Measurements from ENCODE around the gene XRCC3.

XRCC3 gene

GRCh38 chr14:103714063-103714724 lies 1.1 kb downstream of the XRCC3 start:
- DNase-seq (ENCODE audit: extremely low spot score), result no peak
- ChIA-PET CTCF (no interaction called here), POLR2A (interaction anchor here (0.7 to 3.0 kb wide), 5 partner anchors 8 to 14 kb away, joined by 3 to 12 read pairs (median 10); no protein-coding TSS in a partner anchor)
- TF ChIP-seq FOXA1 (IDR thresholded peaks at IDR 0.05) (no peak), SP1 (IDR thresholded peaks at IDR 0.05) (no peak), ZNF384 (IDR thresholded peaks at IDR 0.05) (no peak)

GRCh38 chr14:103713304-103714062 lies 1.8 kb downstream of the XRCC3 start:
- ChIA-PET POLR2A (interaction anchor here (0.7 to 1.3 kb wide), 3 partner anchors 9 to 13 kb away, joined by 3 to 10 read pairs (median 4); no protein-coding TSS in a partner anchor), CTCF (no interaction called here)
- no peak for DNase-seq (ENCODE audit: extremely low spot score)
- no peak for TF ChIP-seq FOXA1 (IDR thresholded peaks at IDR 0.05)
- no peak for TF ChIP-seq BHLHE40 (IDR thresholded peaks at IDR 0.05; ENCODE audit: borderline replicate concordance)
- TF ChIP-seq SUZ12 (IDR thresholded peaks at IDR 0.05), result no peak
- no peak for TF ChIP-seq ELF4 (IDR thresholded peaks at IDR 0.05)
- no peak for TF ChIP-seq L3MBTL2 (conservative IDR thresholded peaks at IDR 0.05)
- no peak for TF ChIP-seq PKNOX1 (IDR thresholded peaks at IDR 0.05)
- no peak for TF ChIP-seq NFRKB (IDR thresholded peaks at IDR 0.05)
- no peak for TF ChIP-seq HDGF (IDR thresholded peaks at IDR 0.05; ENCODE audit: borderline replicate concordance)
- TF ChIP-seq ZNF384 (IDR thresholded peaks at IDR 0.05), result no peak
- no peak for TF ChIP-seq SP1 (IDR thresholded peaks at IDR 0.05)
- no peak for TF ChIP-seq LEF1 (IDR thresholded peaks at IDR 0.05; ENCODE audit: borderline replicate concordance)

GRCh38 chr14:103712633-103713247 lies 2.5 kb downstream of the XRCC3 start:
- POLR2A ChIA-PET, result interaction anchor here (0.9 to 1.3 kb wide), 2 partner anchors 8 to 13 kb away, joined by 3 to 10 read pairs; no protein-coding TSS in a partner anchor
- TF ChIP-seq SUZ12 (IDR thresholded peaks at IDR 0.05) (no peak), LEF1 (IDR thresholded peaks at IDR 0.05; ENCODE audit: borderline replicate concordance) (no peak), ELF4 (IDR thresholded peaks at IDR 0.05) (no peak), PKNOX1 (IDR thresholded peaks at IDR 0.05) (no peak), SP1 (IDR thresholded peaks at IDR 0.05) (no peak), FOXK2 (IDR thresholded peaks at IDR 0.05) (no peak), ARNT (IDR thresholded peaks at IDR 0.05) (no peak), BHLHE40 (IDR thresholded peaks at IDR 0.05; ENCODE audit: borderline replicate concordance) (no peak), NFRKB (IDR thresholded peaks at IDR 0.05) (no peak)
- CTCF ChIA-PET, result no interaction called here
- DNase-seq (ENCODE audit: extremely low spot score), result no peak

GRCh38 chr14:103711516-103712431 lies 3.5 kb downstream of the XRCC3 start:
- ChIA-PET POLR2A (interaction anchor here (1.4 kb wide), 1 partner anchor 9 kb away, joined by 4 read pairs; no protein-coding TSS in a partner anchor), CTCF (interaction anchor here (0.9 kb wide), 1 partner anchor 32 kb away, joined by 4 read pairs; no protein-coding TSS in a partner anchor)
- no peak for DNase-seq (ENCODE audit: extremely low spot score)
- no peak for TF ChIP-seq L3MBTL2 (conservative IDR thresholded peaks at IDR 0.05)
- TF ChIP-seq ZNF384 (IDR thresholded peaks at IDR 0.05), result no peak

GRCh38 chr14:103710771-103711377 lies 4.4 kb downstream of the XRCC3 start:
- CTCF ChIA-PET, result interaction anchor here (0.9 kb wide), 1 partner anchor 31 kb away, joined by 4 read pairs; no protein-coding TSS in a partner anchor
- POLR2A ChIA-PET, result interaction anchor here (1.2 to 1.4 kb wide), 2 partner anchors 8 to 16 kb away, joined by 3 to 4 read pairs; no protein-coding TSS in a partner anchor
- DNase-seq (ENCODE audit: extremely low spot score), result no peak
- TF ChIP-seq CTBP1 (IDR thresholded peaks at IDR 0.05; ENCODE audit: borderline replicate concordance), result no peak
- no peak for TF ChIP-seq PKNOX1 (IDR thresholded peaks at IDR 0.05)
- no peak for TF ChIP-seq FOXA1 (IDR thresholded peaks at IDR 0.05)
- TF ChIP-seq HDGF (IDR thresholded peaks at IDR 0.05; ENCODE audit: borderline replicate concordance), result no peak
- no peak for TF ChIP-seq ELF4 (IDR thresholded peaks at IDR 0.05)
- TF ChIP-seq TARDBP (IDR thresholded peaks at IDR 0.05), result no peak
- no peak for TF ChIP-seq BHLHE40 (IDR thresholded peaks at IDR 0.05; ENCODE audit: borderline replicate concordance)
- TF ChIP-seq FOXK2 (IDR thresholded peaks at IDR 0.05), result no peak
- no peak for TF ChIP-seq ZNF384 (IDR thresholded peaks at IDR 0.05)
- no peak for TF ChIP-seq LEF1 (IDR thresholded peaks at IDR 0.05; ENCODE audit: borderline replicate concordance)
- TF ChIP-seq L3MBTL2 (conservative IDR thresholded peaks at IDR 0.05), result no peak
- no peak for TF ChIP-seq FOXM1 (IDR thresholded peaks at IDR 0.05; ENCODE audit: borderline replicate concordance)
- TF ChIP-seq ARNT (IDR thresholded peaks at IDR 0.05), result no peak
